Epidermal melanocyte (primary cell): Measurements from ENCODE around the gene GPR158.

ENCODE experiments used
- DNase-seq: peaks from one replicate; pipeline ENCODE4 v3.0.0; 2011; ENCODE audit warnings: low spot score; ENCODE audit not compliant: insufficient read length

GPR158 gene

DNA sequence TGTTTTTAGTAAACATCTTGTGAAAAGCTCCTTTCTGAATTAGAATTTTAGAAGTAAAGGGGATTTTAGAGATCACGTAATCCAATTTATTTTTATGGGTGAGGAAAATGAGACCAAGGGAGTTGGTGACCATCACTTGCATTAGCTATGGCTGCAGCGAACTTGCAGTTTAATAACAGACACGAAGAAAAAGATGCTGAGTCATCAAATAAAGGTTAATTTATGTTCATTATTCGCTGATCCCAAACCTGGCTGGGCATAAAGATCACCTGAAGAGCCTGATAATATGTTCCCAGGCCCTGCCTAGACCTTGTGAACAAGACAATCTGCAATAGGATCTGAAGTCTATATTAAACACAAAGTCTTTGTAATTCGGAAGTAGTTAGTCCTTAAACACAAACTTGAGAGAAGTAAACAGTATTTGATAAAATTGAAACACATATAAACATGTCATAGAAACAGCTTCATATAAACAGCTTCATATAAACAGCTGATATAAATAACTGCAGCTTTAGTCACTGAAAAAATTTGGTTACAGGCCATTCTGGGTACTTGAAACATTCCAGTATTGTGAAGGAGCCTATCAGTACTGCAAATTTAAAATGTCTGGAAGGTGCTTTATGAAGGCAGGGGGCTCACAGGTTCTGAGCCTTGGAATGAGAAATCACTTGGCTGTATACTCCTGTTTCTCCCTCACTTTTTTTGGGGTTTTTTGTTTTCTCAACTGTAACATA, 16.5 kb downstream of the GPR158 start:
- no peak for DNase-seq

DNA sequence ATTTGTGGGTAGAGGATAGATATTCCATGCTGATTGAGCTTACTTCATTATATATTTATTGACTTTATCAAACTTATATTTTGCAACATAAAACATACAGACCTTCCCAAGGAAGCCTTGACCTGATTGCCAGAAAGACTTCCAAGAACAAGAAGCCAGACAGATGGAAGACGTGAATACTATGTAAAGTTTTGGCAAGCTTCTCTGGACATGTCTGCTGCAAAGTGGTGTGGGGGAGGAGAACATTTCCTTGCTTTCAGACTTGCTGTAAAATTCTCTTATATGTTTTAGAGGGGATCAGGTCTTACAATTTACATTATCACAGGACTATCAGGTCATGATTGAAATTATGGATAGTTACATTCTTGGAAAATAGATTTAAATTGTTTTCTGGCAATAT, 23.4 kb downstream of the GPR158 start:
- DNase-seq: no peak

DNA sequence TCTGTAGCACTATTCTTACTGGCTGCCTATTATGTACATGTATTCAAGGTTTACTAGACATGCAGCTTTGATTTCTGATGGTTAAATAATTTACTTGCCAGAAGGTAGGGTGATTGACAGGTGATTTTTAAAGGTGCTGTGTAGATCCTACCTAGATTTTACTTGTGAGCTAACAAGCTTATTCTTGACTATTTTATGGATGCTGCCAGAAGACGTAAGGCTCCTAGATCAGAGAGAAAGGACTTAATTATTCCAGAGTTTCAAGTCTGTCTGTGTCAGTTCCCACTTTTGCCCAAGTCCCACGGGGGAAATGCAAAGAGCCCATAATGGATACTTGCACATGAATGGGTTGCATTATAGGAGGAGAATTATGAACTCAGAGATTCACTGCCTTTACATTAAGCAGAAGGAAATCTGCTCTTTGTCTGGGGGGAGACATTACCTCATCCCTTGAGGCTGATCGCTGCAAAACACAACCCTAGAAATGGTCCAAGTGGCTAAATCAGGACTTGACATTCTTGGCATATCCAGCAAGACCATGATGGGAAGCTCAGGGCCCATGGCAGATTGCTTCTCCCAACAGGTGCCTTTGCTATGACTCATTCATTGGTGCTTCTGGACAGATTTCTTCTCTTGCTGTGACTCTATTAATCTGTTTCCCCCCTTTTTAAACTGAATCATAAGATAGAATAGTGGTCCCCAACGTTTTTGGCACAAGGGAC, 32.1 kb downstream of the GPR158 start:
- DNase-seq: no peak

DNA sequence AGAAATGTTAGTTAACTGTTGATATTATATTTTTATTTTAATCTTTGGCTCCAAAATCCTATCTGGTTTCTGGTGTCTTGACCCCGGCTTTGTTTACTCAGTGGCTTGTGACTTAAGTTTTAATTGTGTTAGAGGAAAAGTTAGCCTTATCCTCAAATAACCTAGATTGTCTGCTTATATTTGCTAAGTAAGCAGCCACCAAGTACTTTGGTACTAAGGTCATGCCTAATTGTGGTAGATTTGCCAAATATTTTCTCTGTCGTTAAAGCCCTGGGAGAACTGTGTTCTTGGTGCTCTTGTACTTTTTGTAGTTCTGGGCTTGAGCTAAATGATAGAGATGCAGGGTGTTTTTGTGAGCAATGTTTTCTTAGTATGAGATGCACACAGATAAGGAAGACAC, 34.8 kb downstream of the GPR158 start:
- DNase-seq: no peak

DNA sequence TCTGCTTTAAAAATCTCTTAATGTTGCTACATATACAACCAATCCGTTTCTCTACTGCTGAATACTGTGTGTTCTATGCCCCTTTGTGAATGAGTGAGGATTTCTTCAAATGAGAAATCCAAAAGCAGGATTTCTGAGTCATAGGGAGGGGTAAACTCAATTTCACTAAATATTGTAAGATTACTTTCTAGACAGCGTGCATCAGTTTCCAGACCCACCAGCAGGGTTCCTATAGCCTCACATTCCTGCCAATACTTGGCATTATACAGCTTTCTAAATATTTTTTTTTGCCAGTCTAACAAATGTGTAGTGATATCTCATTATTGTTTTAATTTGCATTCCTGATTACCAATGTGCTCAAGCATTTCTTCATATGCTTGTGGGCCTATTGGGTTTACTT, 35.5 kb downstream of the GPR158 start:
- no peak for DNase-seq

DNA sequence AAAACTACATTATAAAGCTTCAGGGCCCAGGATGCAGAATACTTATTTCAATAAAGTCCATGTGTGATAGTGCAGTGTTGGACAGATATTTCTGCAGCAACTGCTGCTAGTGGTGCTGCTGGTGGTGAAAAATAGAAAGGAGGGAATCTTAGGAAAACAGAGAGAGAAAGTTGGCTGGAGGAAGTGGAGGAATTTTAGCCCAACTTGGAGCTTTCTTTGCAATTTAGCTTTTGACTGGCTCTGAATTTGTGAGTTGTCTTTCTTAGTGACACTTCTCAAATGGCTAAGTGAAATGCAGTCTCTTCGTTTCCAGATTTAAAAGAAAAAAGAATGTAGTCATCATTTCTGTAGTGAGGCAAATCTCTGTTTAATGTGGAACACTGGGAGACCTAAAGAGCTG, 45.4 kb downstream of the GPR158 start:
- no peak for DNase-seq

DNA sequence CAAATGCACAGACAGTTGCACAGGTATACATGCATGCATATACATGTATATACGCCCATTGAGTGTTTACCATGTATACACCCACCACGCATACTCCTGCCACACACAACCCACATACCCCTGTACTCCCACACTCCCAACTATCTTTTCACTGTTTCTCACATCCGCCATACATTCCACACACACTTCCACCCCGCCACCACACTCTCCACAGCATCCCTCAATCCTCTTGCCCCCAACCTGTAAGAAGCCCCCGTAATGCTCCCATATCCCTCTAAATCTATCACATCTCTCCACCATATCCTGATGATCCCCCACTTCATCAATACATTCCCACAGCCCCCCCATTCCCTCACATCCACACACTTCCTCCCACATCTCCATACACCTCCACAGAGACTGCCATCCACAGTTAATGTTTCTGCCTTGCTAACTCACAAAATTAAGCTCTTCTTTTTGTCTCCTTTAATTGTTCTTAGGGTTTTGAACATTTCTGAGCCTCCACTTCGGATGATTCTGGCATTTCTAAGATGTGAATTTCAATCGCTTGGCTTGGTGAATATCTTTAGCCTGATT, 47.4 kb downstream of the GPR158 start:
- no peak for DNase-seq

DNA sequence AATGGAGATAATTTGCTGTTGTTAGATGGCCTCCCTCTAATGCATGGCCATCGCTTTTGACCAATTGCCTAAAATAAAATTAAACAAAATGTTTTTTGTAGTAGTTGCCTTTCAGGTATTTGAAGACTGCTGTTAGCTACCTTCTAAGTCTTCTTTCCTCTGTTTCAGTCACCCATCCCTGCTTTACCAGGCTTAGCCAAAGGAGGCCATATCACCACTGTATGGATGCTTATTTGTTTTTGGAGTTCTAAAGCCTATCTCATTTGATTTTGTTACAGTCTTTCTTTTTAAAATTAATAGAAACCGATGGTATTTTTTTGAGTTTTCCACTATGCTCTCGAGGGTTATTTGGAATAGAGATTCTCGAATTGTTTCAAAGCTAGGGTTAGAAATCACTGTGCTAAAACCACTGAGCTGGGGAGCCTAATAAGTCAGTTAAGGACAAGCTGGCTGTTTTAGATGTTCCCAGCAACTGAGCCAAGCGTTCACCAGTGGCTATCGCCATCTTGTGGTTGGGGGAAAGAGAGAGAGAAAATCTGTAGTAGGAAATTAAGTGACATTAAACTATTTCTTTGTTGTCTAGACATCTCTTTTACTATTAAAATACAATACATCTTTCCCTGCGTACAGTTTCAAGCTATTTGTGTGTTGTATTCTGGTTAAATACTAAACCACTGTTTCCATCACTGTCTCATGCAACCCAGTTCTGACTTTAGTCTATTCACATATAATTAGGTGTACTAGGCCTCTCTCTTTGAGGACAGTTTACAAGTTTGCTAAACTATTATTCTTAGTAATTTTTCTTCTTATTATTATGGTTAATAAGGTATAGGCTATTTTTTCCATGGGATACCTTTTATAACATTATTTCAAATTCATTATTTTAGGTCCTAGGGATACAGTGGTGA, 52.2 kb downstream of the GPR158 start:
- no peak for DNase-seq

DNA sequence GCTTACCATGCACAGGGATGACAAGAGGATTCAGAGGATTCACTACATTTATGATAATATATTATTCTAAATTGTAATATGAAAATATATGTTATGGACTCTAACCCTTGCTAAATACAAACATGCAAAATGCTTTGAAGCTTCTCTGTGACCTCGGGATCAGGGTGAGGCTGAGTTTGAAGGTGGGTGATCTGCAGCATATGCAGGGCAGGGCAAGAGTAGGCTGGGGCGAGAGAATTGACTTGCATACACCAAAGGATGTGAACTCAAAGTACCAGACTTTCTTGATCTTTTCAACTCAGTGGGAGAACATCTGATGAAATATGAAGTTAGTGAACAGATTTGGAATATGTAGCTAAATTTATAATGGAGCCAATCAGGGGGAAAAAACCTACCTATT, 57.0 kb downstream of the GPR158 start:
- no peak for DNase-seq

DNA sequence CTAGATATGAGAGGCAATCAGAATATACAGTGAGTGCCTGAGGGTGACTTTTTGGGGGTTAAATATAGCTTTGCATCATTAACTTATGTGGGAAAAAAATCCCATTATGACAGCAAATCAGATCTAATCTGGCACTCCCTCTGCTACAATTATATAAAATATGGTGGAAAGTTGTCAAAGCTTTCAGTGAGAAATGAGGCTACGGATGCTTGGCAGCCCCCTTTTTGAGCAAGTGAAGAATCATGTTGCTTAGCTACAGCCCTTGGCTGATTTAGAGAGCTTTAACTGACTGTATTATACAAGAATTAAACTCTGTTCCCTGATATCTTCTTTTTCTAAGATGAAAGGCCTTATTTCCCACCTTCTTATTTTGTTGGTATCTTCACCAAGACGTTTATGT, 57.4 kb downstream of the GPR158 start:
- no peak for DNase-seq

DNA sequence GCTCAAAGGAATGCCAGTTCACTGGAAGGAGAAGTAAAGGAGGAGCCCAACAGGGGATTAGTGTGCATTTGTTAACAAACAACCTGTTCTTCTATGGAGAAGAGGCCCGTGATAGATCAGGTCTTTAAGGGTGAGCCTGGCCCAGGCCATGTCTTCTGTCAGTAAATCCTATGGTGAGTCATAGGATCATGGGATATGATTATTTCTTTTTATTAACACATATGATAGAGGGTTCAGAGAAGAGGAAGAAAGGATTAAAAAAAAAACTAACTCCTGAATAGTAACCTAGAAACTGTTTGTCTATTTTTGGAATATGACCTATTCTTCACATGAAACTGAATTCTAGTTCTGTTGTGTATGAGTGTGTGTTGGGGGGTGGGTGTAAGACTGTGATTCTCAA, 70.4 kb downstream of the GPR158 start:
- no peak for DNase-seq

DNA sequence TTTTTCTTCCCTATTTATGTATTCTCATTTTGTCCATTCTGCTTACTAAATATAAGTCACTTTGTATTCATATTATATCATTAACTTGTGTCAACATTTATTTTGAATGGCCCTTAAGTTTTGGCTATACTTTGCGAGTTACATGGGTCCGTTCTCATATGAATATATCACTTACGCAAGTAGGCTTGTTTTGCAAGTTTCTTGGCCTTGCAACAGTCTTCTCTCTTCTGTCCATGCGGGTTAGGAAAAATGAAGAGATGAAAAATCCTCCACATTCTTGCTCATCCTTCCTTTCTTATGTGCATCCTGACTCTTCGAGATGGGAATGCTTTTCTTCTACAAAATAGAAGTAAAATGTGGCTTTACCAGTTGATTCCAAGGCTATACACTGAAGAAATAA, 82.8 kb downstream of the GPR158 start:
- no peak for DNase-seq

DNA sequence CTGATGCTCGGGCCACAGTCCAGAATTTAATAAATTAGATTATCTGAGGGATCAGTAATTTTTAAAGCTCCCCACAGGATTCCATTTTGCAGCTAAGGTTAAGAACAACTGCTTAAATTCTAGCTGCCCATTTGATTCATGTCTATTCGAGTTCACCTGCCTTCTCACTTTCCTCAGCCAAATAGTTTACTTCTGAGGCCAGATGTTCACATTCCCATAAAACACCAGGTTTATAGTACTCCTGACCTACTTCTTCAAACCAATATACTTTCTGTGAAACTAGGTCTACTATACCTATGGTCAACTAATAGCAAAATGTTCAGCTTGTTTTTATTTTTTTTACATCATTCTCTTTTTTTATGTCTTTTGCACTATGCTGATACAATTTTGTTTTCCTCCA, 86.3 kb downstream of the GPR158 start:
- no peak for DNase-seq

DNA sequence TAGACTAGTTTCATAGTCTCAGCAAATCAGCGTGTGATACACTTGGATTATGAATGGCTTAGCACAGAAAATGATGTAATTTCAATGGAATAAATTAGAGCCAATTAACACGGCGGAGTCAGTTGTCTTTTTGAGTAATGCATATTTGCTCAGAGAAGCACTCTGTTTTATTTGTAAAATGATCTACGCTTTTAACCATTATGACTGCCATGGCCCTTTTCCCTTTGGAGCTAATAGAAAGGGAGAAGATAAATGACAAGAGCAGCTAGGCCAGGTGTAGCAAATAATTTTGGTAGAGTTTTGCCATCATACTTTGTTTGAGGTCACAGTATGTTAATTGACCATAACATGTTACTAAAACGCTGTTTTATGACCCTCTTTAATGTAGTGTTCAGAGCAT, 86.8 kb downstream of the GPR158 start:
- no peak for DNase-seq

DNA sequence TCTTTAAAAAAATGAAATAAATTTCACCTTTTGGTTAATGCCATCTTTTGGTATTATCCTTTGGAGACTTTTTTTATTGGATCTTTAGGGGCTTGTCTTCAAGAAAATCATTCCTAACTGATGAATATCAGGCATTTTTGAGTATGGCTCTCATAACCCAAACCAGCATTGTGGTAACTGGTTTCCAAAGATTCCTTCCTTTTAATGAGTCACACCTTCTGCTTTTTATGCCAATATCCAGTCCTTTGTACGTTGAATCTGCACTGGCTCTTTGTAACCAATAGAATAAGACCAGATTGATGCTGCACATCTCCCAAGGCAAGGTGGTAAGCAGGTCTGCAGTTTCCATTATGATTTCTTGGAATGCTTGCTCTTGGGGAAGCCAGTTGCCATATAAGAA, 89.1 kb downstream of the GPR158 start:
- no peak for DNase-seq

DNA sequence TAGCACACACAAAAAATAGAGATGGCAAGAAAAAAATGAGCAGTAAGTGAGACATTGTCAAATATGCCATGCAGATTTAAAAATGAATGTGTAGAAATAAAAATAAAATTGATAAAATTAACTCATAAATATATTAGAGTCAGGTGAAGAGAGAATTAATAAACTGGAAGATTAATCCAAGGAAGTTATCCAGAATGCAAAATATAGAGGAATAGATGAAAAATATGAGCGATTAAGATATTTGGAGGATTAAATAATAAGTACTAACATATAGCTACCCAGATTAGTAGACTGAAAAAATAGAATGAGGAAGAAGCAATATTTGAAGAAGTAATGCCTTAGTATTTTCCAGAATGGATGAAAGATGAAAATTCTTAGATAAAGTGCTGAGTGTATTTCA, 103.4 kb downstream of the GPR158 start:
- no peak for DNase-seq

DNA sequence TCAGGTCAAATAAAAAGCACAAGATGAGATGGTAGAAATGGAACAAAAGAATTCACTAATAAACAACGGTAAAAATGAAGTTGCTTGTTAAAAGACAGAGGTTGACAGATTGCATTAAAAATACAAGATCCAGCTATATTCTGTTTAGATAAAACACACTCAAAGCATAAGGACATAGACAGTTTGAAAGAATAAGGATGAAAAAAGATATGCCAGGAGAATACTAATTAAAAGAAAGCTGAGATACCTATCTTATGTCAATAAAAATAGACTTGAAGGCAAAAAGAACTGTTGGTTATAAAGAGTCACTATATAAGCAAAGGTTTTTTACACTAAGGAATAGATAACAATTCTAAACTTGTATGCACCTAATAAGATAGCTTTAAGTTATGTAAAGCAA, 105.3 kb downstream of the GPR158 start:
- DNase-seq: no peak

DNA sequence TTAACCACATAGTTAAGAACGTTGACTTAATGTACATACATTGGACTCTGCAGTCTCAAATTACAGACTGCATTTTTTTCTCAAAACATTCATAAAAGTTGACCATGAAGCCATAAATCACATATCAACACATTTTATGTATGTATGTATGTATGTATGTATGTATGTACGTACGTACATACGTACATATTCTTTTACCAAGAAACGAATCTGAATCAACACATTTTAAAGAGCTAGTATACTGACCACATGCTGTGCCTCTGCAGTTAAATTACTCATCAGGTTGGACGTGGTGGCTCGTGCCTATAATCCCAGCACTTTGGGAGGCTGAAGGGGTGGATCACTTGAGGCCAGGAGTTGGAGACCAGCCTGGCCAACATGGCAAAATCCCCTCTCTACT, 105.8 kb downstream of the GPR158 start:
- DNase-seq: no peak

DNA sequence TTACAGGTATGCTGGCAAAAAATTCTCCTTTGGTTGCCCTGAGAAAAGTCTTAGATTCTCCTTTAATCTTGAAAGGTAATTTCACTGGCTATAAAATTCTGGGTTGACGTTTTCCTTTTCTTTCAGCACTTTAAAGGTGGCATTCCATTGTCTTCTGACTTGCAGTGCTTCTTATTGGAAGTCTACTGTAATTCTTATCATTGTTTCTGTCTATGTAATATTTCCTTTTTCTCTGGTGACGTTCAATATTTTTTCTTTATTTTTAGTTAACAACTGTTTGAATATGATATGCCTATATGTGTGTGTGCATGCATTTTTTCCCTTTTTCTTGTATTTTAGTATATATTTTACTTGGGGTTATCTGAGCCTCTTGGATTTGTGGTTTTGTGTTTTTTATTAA, 111.0 kb downstream of the GPR158 start:
- no peak for DNase-seq

DNA sequence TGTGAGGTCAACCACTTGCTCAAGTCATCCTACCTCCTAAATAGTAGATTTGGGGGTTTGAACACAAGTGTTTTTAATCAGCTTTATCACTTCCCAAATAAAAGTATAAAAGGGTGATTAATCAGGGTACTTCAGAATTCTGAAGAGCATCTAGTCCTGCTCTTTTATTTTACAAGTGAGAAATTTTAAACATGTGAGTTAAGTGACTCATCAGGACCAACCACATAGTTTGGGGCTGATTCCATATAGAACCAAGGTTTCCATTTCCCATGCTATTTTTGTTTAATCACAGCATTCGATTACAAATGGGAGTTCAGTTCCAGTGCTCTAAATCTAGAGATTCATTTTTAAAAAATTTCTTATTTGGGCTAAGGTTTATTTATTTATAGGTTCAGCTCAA, 113.4 kb downstream of the GPR158 start:
- DNase-seq: no peak

DNA sequence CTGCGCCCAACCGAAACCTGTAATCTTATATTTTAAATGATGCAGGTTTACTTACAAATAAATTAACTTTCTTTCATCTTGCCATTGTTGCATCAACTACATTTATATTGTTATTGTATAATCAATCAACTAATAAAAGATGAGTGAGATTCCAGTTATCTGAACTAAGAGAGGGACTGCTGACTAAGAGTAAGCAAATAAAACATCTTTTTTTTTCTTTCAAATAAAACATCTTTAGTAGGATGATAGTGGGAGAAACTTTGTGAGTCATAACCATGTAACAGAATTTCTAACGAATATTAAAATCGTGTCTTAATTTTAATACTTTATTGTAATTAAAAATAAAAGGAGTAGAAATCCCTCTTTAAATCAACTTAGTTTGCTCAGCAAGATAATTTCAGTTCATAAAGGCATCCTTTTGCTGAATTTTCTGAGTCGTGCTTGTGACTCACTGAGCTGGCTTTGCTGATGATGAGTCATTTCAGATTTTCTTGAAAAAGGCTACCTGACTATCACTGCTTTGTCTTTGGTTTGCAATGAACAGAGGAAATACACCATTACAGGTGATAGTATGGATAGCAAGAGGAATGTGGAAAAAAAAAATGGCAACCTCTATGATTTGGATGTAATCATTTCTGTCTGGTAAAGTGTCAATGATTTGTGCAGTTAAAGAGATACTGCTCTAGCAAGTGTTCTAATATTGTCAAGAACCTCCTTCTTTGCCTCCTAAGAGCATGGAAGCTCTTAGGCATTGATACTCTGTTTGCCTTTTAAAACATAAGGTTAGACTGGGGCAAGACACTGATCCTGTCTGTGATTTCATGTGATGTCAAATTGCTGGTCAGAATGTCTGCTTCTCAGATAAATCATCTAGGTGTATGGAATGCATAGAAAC, 119.5 kb downstream of the GPR158 start:
- no peak for DNase-seq
